Activated T-helper 2 cell treated with anti-CD3 and anti-CD28 coated beads, Interferon-gamma antibody, Interleukin-2, Interleukin-4, amounts not matched to agents 10 μg/mL and 5 μg/mL and 100 μg/mL, durations not matched to agents 14 hours and 24 hours and 36 hours (primary cell): Measurements from ENCODE around the gene TTLL6. TPM values are rescaled to one million over a fixed set of nuclear protein-coding genes. Genes with fewer than 3 reads are reported as not detected.

ENCODE experiments used
- DNase-seq: peaks from one replicate; pipeline ENCODE4 v3.0.0; 2021; ENCODE audit warnings: low spot score
- H3K27ac Mint-ChIP-seq: one replicate; pipeline ENCODE4 v1.8.0; 2021; ENCODE audit warnings: mixed read lengths
- H3K27me3 Mint-ChIP-seq: one replicate; pipeline ENCODE4 v1.8.0; 2021; ENCODE audit warnings: low read depth, mixed read lengths
- H3K36me3 Mint-ChIP-seq: one replicate; pipeline ENCODE4 v1.8.0; 2021; ENCODE audit warnings: low read depth, mixed read lengths
- H3K4me1 Mint-ChIP-seq: one replicate; pipeline ENCODE4 v1.8.0; 2021; ENCODE audit warnings: low read depth, mixed read lengths
- H3K4me3 Mint-ChIP-seq: one replicate; pipeline ENCODE4 v1.8.0; 2021; ENCODE audit warnings: low read depth, mild to moderate bottlenecking, moderate library complexity, mixed read lengths
- H3K9me3 Mint-ChIP-seq: one replicate; pipeline ENCODE4 v1.8.0; 2021; ENCODE audit warnings: mixed read lengths
- intact Hi-C: fragments of 100-400 bp; cut with micrococcal nuclease; formaldehyde crosslinking; loops from one replicate; pipeline ENCODE4 v1.15.1; 2023
- total RNA-seq: library from RNA; stranded (reverse); gene quantifications from 2 replicates; pipeline ENCODE4 v1.2.3, GENCODE V29; 2022

The TTLL6 gene
- total RNA-seq, 1 donor from 2014 or later, result not detected

GRCh38 chr17:48752399-48753288, 64.4 kb downstream of the TTLL6 start:
- no peaks in the 10 kb centered on the region for H3K4me1 Mint-ChIP-seq
- no peaks in the 10 kb centered on the region for H3K9me3 Mint-ChIP-seq
- intact Hi-C loops, result loop anchor here (5.0 kb wide), 1 partner anchor 245 kb away; the partner anchor contains the start of gene IGF2BP1
- no peaks in the 10 kb centered on the region for H3K36me3 Mint-ChIP-seq
- H3K27ac Mint-ChIP-seq, result no peak overlapping the region
- peaks cover 85% of the 10 kb centered on the region for H3K27me3 Mint-ChIP-seq
- DNase-seq, result no peak
- no peak overlapping the region for H3K4me3 Mint-ChIP-seq

- Mint-ChIP-seq H3K9me3 (no peaks in the 10 kb centered on the region), H3K4me3 (no peak overlapping the region), H3K27ac (no peak overlapping the region), H3K4me1 (no peaks in the 10 kb centered on the region), H3K36me3 (no peaks in the 10 kb centered on the region), H3K27me3 (peaks cover 84% of the 10 kb centered on the region)
- intact Hi-C loops, result loop anchor here (2.0 to 5.0 kb wide), 2 partner anchors 139 to 245 kb away; partner anchors contain the start of gene IGF2BP1
- no peak for DNase-seq
These were observed 65.2 kb downstream of the TTLL6 start for GRCh38 chr17:48751733-48752398.

GRCh38 chr17:48751172-48751571, 65.9 kb downstream of the TTLL6 start:
- Mint-ChIP-seq H3K36me3 (no peaks in the 10 kb centered on the region), H3K27ac (no peak overlapping the region), H3K4me1 (no peaks in the 10 kb centered on the region), H3K9me3 (no peaks in the 10 kb centered on the region), H3K4me3 (no peak overlapping the region), H3K27me3 (peaks cover 86% of the 10 kb centered on the region)
- no peak for DNase-seq
- intact Hi-C loops, result loop anchor here (2.0 to 5.0 kb wide), 2 partner anchors 138 to 246 kb away; partner anchors contain the start of gene IGF2BP1

GRCh38 chr17:48749621-48750553, 67.1 kb downstream of the TTLL6 start:
- Mint-ChIP-seq H3K27ac (no peak overlapping the region), H3K9me3 (no peaks in the 10 kb centered on the region), H3K4me3 (no peak overlapping the region), H3K27me3 (peaks cover 87% of the 10 kb centered on the region), H3K36me3 (no peaks in the 10 kb centered on the region), H3K4me1 (no peaks in the 10 kb centered on the region)
- DNase-seq, result no peak
- intact Hi-C loops, result loop anchor here (1.0 to 5.0 kb wide), 3 partner anchors 26 to 247 kb away; partner anchors contain the start of gene IGF2BP1

GRCh38 chr17:48748718-48749566, 68.1 kb downstream of the TTLL6 start:
- Mint-ChIP-seq H3K4me1 (no peaks in the 10 kb centered on the region), H3K27me3 (peaks cover 86% of the 10 kb centered on the region), H3K9me3 (no peaks in the 10 kb centered on the region), H3K4me3 (no peak overlapping the region), H3K27ac (no peak overlapping the region), H3K36me3 (no peaks in the 10 kb centered on the region)
- no peak for DNase-seq
- intact Hi-C loops, result loop anchor here (1.0 kb wide), 1 partner anchor 25 kb away; no protein-coding TSS in a partner anchor

GRCh38 chr17:48747445-48748363, 69.3 kb downstream of the TTLL6 start:
- no peak overlapping the region for H3K4me3 Mint-ChIP-seq
- no peaks in the 10 kb centered on the region for H3K9me3 Mint-ChIP-seq
- peaks cover 86% of the 10 kb centered on the region for H3K27me3 Mint-ChIP-seq
- intact Hi-C loops, result no loop called here
- no peaks in the 10 kb centered on the region for H3K4me1 Mint-ChIP-seq
- no peak for DNase-seq
- H3K36me3 Mint-ChIP-seq, result no peaks in the 10 kb centered on the region
- no peak overlapping the region for H3K27ac Mint-ChIP-seq

- no peaks in the 10 kb centered on the region for H3K9me3 Mint-ChIP-seq
- intact Hi-C loops, result no loop called here
- H3K27ac Mint-ChIP-seq, result no peak overlapping the region
- no peak overlapping the region for H3K4me3 Mint-ChIP-seq
- H3K27me3 Mint-ChIP-seq, result peaks cover 87% of the 10 kb centered on the region
- no peaks in the 10 kb centered on the region for H3K36me3 Mint-ChIP-seq
- H3K4me1 Mint-ChIP-seq, result no peaks in the 10 kb centered on the region
- DNase-seq, result no peak
These were observed 70.0 kb downstream of the TTLL6 start for GRCh38 chr17:48746916-48747444.

GRCh38 chr17:48745381-48746275, 71.4 kb downstream of the TTLL6 start:
- H3K27me3 Mint-ChIP-seq, result peaks cover 87% of the 10 kb centered on the region
- no peaks in the 10 kb centered on the region for H3K9me3 Mint-ChIP-seq
- no peaks in the 10 kb centered on the region for H3K36me3 Mint-ChIP-seq
- no peak overlapping the region for H3K4me3 Mint-ChIP-seq
- H3K4me1 Mint-ChIP-seq, result no peaks in the 10 kb centered on the region
- intact Hi-C loops, result no loop called here
- H3K27ac Mint-ChIP-seq, result no peak overlapping the region
- DNase-seq, result no peak

- H3K9me3 Mint-ChIP-seq, result no peaks in the 10 kb centered on the region
- no peaks in the 10 kb centered on the region for H3K36me3 Mint-ChIP-seq
- peaks cover 4% of the 10 kb centered on the region for H3K4me1 Mint-ChIP-seq
- intact Hi-C loops, result no loop called here
- no peak overlapping the region for H3K27ac Mint-ChIP-seq
- no peak for DNase-seq
- H3K4me3 Mint-ChIP-seq, result no peak overlapping the region
- H3K27me3 Mint-ChIP-seq, result peaks cover 91% of the 10 kb centered on the region
These were observed 76.5 kb downstream of the TTLL6 start for GRCh38 chr17:48740537-48740936.

GRCh38 chr17:48738803-48739526, 78.1 kb downstream of the TTLL6 start:
- intact Hi-C loops, result no loop called here
- Mint-ChIP-seq H3K27ac (no peak overlapping the region), H3K36me3 (no peaks in the 10 kb centered on the region), H3K9me3 (no peaks in the 10 kb centered on the region), H3K4me3 (no peak overlapping the region), H3K27me3 (peaks cover 93% of the 10 kb centered on the region), H3K4me1 (peaks cover 4% of the 10 kb centered on the region)
- DNase-seq, result no peak
